OCI-LY3 (cell line): ENCODE measurements around the gene TSPAN15.

ENCODE experiments used
- CTCF ChIP-seq: fragments of 200-600, 300-600 bp; sonication (generic); IDR thresholded peaks from 2 replicates; pipeline ENCODE4 v1.5.1; 2014; ENCODE audit warnings: antibody characterized with exemption, low read length, low read depth
- EZH2phosphoT487 ChIP-seq: fragments of 200-600 bp; shearing (Covaris generic); IDR thresholded peaks from 2 replicates; pipeline ENCODE4 v1.6.1; 2018; ENCODE audit warnings: antibody characterized with exemption, mixed run types, low read depth

GRCh38 chr10:69466689-69467088 lies 15.4 kb downstream of the TSPAN15 start:
- no peak for TF ChIP-seq CTCF
- no peak for TF ChIP-seq EZH2phosphoT487
